T-helper 1 cell treated with Interleukin-12 subunit alpha and Interleukin-12 subunit beta and Interleukin-4 antibody, amounts not matched to agents 30 μg/mL and 1 μg/mL, for 36 hours (primary cell): ENCODE measurements around the gene LRRN4.
"Not testable (repeated sequence)": the region's sequence is repeated elsewhere in the genome, so short reads cannot be mapped to it uniquely, and the experiment has no call there.

Experiments
- H3K27ac Mint-ChIP-seq: one replicate; pipeline ENCODE4 v1.8.0; 2021; ENCODE audit warnings: mild to moderate bottlenecking, mixed read lengths
- H3K27me3 Mint-ChIP-seq: one replicate; pipeline ENCODE4 v1.8.0; 2021; ENCODE audit warnings: low read depth, mixed read lengths
- H3K36me3 Mint-ChIP-seq: one replicate; pipeline ENCODE4 v1.8.0; 2021; ENCODE audit warnings: low read depth, mixed read lengths
- H3K4me1 Mint-ChIP-seq: one replicate; pipeline ENCODE4 v1.8.0; 2021; ENCODE audit warnings: low read depth, mixed read lengths
- H3K4me3 Mint-ChIP-seq: one replicate; pipeline ENCODE4 v1.8.0; 2021; ENCODE audit warnings: mild to moderate bottlenecking, moderate library complexity, mixed read lengths
- H3K9me3 Mint-ChIP-seq: one replicate; pipeline ENCODE4 v1.8.0; 2021; ENCODE audit warnings: mixed read lengths

Gene LRRN4

GRCh38 chr20:6074145-6074561, 20.3 kb upstream of the LRRN4 start:
- Mint-ChIP-seq H3K4me1 (peaks cover 3% of the 10 kb centered on the region), H3K9me3 (no peaks in the 10 kb centered on the region), H3K4me3 (no peak overlapping the region), H3K36me3 (no peaks in the 10 kb centered on the region), H3K27me3 (no peaks in the 10 kb centered on the region), H3K27ac (no peak overlapping the region)

GRCh38 chr20:6070829-6071695, 17.2 kb upstream of the LRRN4 start:
- Mint-ChIP-seq H3K36me3 (no peaks in the 10 kb centered on the region), H3K9me3 (no peaks in the 10 kb centered on the region), H3K4me1 (peaks cover 3% of the 10 kb centered on the region), H3K4me3 (no peak overlapping the region), H3K27me3 (no peaks in the 10 kb centered on the region), H3K27ac (no peak overlapping the region)

GRCh38 chr20:6069669-6070068, 15.8 kb upstream of the LRRN4 start:
- H3K36me3 Mint-ChIP-seq, result no peaks in the 10 kb centered on the region
- no peaks in the 10 kb centered on the region for H3K9me3 Mint-ChIP-seq
- H3K4me1 Mint-ChIP-seq, result peaks cover 3% of the 10 kb centered on the region
- H3K4me3 Mint-ChIP-seq, result no peak overlapping the region
- H3K27ac Mint-ChIP-seq, result no peak overlapping the region
- H3K27me3 Mint-ChIP-seq, result no peaks in the 10 kb centered on the region

GRCh38 chr20:6067763-6068318, 14.0 kb upstream of the LRRN4 start:
- no peaks in the 10 kb centered on the region for H3K36me3 Mint-ChIP-seq
- H3K4me3 Mint-ChIP-seq, result no peak overlapping the region
- no peak overlapping the region for H3K27ac Mint-ChIP-seq
- no peaks in the 10 kb centered on the region for H3K27me3 Mint-ChIP-seq
- no peaks in the 10 kb centered on the region for H3K4me1 Mint-ChIP-seq
- H3K9me3 Mint-ChIP-seq, result no peaks in the 10 kb centered on the region

GRCh38 chr20:6066582-6066981, 12.7 kb upstream of the LRRN4 start:
- no peaks in the 10 kb centered on the region for H3K4me1 Mint-ChIP-seq
- H3K27me3 Mint-ChIP-seq, result no peaks in the 10 kb centered on the region
- no peaks in the 10 kb centered on the region for H3K36me3 Mint-ChIP-seq
- no peaks in the 10 kb centered on the region for H3K9me3 Mint-ChIP-seq
- H3K4me3 Mint-ChIP-seq, result no peak overlapping the region
- no peak overlapping the region for H3K27ac Mint-ChIP-seq

- no peak overlapping the region for H3K27ac Mint-ChIP-seq
- peaks cover 17% of the 10 kb centered on the region for H3K27me3 Mint-ChIP-seq
- H3K9me3 Mint-ChIP-seq, result no peaks in the 10 kb centered on the region
- H3K36me3 Mint-ChIP-seq, result no peaks in the 10 kb centered on the region
- no peaks in the 10 kb centered on the region for H3K4me1 Mint-ChIP-seq
- no peak overlapping the region for H3K4me3 Mint-ChIP-seq
Observed at GRCh38 chr20:6061544-6061943, 7.7 kb upstream of the LRRN4 start.

GRCh38 chr20:6060213-6060612, 6.4 kb upstream of the LRRN4 start:
- Mint-ChIP-seq H3K36me3 (no peaks in the 10 kb centered on the region), H3K27me3 (peaks cover 17% of the 10 kb centered on the region), H3K27ac (no peak overlapping the region), H3K4me1 (no peaks in the 10 kb centered on the region), H3K9me3 (no peaks in the 10 kb centered on the region), H3K4me3 (no peak overlapping the region)

GRCh38 chr20:6058684-6059295, 4.9 kb upstream of the LRRN4 start:
- no peaks in the 10 kb centered on the region for H3K9me3 Mint-ChIP-seq
- H3K27ac Mint-ChIP-seq, result no peak overlapping the region
- peaks cover 26% of the 10 kb centered on the region for H3K27me3 Mint-ChIP-seq
- no peak overlapping the region for H3K4me3 Mint-ChIP-seq
- no peaks in the 10 kb centered on the region for H3K4me1 Mint-ChIP-seq
- no peaks in the 10 kb centered on the region for H3K36me3 Mint-ChIP-seq

- Mint-ChIP-seq H3K9me3 (no peaks in the 10 kb centered on the region), H3K4me1 (no peaks in the 10 kb centered on the region), H3K27ac (no peak overlapping the region), H3K36me3 (no peaks in the 10 kb centered on the region), H3K27me3 (peaks cover 37% of the 10 kb centered on the region), H3K4me3 (no peak overlapping the region)
Observed at GRCh38 chr20:6057691-6058090, 3.8 kb upstream of the LRRN4 start.

- Mint-ChIP-seq H3K27ac (no peak overlapping the region), H3K4me3 (no peak overlapping the region), H3K9me3 (no peaks in the 10 kb centered on the region), H3K27me3 (peaks cover 38% of the 10 kb centered on the region), H3K4me1 (no peaks in the 10 kb centered on the region), H3K36me3 (no peaks in the 10 kb centered on the region)
Observed at GRCh38 chr20:6057139-6057538, 3.3 kb upstream of the LRRN4 start.

- no peak overlapping the region for H3K27ac Mint-ChIP-seq
- H3K9me3 Mint-ChIP-seq, result no peaks in the 10 kb centered on the region
- no peaks in the 10 kb centered on the region for H3K4me1 Mint-ChIP-seq
- no peak overlapping the region for H3K4me3 Mint-ChIP-seq
- H3K36me3 Mint-ChIP-seq, result no peaks in the 10 kb centered on the region
- peaks cover 42% of the 10 kb centered on the region for H3K27me3 Mint-ChIP-seq
Observed at GRCh38 chr20:6055981-6056569, 2.2 kb upstream of the LRRN4 start.

GRCh38 chr20:6055161-6055783, 1.4 kb upstream of the LRRN4 start:
- Mint-ChIP-seq H3K36me3 (no peaks in the 10 kb centered on the region), H3K27me3 (peaks cover 50% of the 10 kb centered on the region), H3K9me3 (no peaks in the 10 kb centered on the region)

GRCh38 chr20:6054689-6055051, 810 bp upstream of the LRRN4 start:
- H3K36me3 Mint-ChIP-seq, H3K4me3 Mint-ChIP-seq, H3K9me3 Mint-ChIP-seq, H3K4me1 Mint-ChIP-seq, H3K27ac Mint-ChIP-seq: not testable (repeated sequence)
- H3K27me3 Mint-ChIP-seq, result peaks cover 54% of the 10 kb centered on the region

More at GRCh38 chr20:6055161-6055783, 1.4 kb upstream of the LRRN4 start:
- H3K27ac Mint-ChIP-seq, result no peak overlapping the region
- H3K4me3 Mint-ChIP-seq, result no peak overlapping the region
- no peaks in the 10 kb centered on the region for H3K4me1 Mint-ChIP-seq

GRCh38 chr20:6053064-6053775, 640 bp downstream of the LRRN4 start:
- peaks cover 45% of the 10 kb centered on the region for H3K27me3 Mint-ChIP-seq
- H3K27ac Mint-ChIP-seq, result no peak overlapping the region
- no peaks in the 10 kb centered on the region for H3K4me1 Mint-ChIP-seq
- H3K9me3 Mint-ChIP-seq, result no peaks in the 10 kb centered on the region
- H3K4me3 Mint-ChIP-seq, result peak overlapping the region; percentile 38
- H3K36me3 Mint-ChIP-seq, result no peaks in the 10 kb centered on the region
